Lung microvascular endothelial cell (primary cell): ENCODE data around the gene SUSD4. TPM values are rescaled to one million over a fixed set of nuclear protein-coding genes. Genes with fewer than 3 reads are reported as not detected.
"Not testable (repeated sequence)": the region's sequence is repeated elsewhere in the genome, so short reads cannot be mapped to it uniquely, and the experiment has no call there.

Source experiments
- DNase-seq, 2 donors: peaks; one replicate each; pipeline versions ENCODE4 v3.0.0 to v3.0.0-alpha.2; 2010; ENCODE audit warnings: low read depth in 2 of 2
- total RNA-seq: library from RNA; depleted of rRNA; stranded (reverse); fragments of >200 nt; gene quantifications from 2 replicates; pipeline ENCODE4 v1.2.1, GENCODE V29; 2014

The SUSD4 gene, protein sequence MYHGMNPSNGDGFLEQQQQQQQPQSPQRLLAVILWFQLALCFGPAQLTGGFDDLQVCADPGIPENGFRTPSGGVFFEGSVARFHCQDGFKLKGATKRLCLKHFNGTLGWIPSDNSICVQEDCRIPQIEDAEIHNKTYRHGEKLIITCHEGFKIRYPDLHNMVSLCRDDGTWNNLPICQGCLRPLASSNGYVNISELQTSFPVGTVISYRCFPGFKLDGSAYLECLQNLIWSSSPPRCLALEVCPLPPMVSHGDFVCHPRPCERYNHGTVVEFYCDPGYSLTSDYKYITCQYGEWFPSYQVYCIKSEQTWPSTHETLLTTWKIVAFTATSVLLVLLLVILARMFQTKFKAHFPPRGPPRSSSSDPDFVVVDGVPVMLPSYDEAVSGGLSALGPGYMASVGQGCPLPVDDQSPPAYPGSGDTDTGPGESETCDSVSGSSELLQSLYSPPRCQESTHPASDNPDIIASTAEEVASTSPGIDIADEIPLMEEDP
- total RNA-seq: 0.20 and 0.44 TPM in 2 replicates

DNA sequence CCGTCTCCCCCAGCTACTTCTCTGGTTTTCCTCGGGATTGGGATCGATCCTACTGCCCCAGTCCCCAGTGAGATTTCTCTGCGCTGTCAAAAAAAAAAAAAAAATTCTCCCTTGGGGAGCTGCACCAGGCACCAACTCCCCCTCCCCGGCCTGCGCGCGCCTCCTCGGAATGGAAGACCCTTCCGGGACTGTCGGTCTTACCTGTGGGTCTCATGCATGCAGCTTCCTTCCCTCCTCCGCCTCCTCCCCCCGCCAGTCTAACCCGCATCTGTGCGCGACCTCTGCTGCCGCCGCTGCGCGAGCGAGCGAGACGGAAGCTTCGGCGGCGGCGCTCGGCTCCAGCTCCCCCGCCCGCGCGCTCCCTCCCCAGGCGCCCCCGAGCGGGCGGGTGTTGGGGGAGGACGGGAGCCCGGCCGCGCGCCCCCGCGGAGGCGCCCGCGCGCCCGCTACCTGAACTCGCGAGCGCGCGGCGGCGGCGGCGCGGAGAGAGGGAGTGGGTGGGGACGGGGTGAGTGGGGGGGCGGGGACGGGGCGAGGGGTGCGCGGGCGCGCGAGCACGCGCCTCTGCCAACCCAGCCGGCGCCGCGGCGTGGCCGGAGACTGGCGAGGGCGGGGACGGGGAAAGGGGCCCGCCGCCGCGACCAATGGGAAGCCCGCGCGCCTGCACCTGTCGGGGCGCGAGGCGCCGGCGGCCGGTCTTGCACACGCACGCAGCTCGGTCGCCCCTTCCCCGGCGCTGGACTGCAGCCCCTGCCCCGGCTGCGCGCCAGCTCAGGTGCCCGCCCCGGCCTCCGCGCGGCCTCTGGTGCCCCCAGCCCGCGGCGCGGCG lies at the start of gene SUSD4:
Gene SUSD4 (minus strand): TSS at position 321 of the 829 bp plus-strand sequence. CDS start 751 bp downstream, outside the sequence.
- DNase-seq: peak in 1 of 2 donors; percentile 14

DNA sequence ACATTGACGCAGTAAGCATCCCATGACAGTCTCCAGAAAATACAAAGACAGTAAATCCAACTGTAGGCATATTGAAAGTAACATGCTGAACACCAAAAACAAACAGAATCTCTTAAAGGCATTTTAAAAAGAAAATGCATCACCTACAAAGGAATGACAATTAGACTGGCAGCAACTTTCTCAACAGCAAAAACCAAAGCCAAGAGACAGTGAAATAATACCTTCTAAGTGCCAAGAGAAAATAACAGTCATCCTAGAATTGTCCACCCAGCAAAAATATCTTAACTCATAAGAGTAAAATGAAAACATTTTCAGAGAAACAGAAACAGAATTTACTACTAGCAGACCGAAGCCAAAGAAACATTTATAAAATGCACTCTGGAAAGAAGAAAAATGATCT lies 49.2 kb upstream of the SUSD4 start:
- no peak for DNase-seq

DNA sequence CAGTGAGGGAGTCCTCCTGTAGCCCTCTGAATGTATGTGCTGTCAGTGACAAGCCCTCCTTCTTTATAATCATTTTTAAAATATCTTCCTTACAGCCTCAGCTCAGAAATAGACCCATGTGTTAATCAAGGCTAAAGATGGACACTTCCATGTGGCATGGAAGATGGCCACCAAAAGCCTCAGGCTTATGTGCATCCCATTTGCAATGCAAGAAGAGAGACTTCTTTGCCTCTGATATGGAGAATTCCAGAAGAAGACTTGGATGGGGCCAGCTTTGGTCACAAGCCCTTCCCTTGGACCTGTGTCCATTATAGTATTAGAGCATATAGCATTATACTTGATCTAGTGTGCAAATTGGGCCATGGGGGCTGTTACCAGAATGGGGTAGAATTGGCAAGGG lies 47.7 kb upstream of the SUSD4 start:
- DNase-seq: no peak

DNA sequence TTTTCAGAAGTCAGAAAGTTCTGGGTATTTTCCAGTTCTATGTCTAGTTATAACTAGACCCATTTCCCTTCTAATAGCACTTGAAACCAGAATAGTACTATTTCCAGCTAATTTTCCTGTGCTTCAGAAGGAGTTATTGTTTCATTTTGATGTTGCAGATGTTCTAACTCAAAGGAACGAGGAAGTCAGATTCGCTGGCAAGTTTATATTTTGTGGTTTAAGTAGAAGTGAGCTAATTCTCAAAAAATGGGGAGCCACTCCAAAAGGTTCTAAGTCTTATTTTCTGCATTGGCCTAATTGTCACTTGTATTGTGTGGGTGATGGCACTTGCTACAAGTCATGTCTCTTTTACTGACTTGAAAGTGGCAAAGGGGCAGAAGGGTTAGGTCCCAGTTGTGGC lies 47.3 kb upstream of the SUSD4 start:
- DNase-seq: no peak

DNA sequence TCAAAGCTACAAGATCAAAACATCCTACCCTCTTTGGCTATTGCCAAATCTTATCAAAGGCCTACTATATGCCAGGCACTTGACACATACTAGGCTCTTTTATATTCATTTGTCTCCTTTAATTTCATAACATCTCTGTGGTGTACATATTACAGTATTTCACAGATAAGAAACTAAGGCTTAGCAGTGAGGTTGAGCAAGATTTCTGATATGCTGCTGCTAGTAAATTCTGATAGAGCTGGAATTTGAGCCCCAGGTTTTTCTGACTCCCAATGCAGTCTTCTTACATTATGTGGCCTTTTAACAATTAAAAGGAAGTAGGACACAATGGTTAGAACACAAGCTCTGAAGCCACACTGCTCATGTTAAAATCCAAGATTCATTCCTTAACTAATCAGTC lies 46.1 kb upstream of the SUSD4 start:
- no peak for DNase-seq

DNA sequence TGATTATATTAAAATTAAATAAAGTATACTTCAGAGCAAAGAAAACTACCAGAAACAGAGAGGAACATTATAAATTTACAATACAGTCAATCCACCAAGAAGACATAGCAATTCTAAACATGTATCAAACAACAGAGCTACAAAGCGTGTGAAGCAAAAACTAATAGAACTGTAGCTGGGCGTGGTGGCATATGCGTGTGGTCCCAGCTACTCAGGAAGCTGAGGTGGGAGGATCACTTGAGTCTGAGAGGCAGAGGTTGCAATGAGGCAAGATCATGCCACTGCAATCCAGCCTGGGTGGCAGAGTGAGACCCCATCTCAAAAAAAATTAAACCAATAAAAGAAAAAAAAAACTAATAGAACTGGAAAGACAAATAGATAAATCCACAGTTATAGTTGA lies 41.5 kb upstream of the SUSD4 start:
- DNase-seq: no peak

DNA sequence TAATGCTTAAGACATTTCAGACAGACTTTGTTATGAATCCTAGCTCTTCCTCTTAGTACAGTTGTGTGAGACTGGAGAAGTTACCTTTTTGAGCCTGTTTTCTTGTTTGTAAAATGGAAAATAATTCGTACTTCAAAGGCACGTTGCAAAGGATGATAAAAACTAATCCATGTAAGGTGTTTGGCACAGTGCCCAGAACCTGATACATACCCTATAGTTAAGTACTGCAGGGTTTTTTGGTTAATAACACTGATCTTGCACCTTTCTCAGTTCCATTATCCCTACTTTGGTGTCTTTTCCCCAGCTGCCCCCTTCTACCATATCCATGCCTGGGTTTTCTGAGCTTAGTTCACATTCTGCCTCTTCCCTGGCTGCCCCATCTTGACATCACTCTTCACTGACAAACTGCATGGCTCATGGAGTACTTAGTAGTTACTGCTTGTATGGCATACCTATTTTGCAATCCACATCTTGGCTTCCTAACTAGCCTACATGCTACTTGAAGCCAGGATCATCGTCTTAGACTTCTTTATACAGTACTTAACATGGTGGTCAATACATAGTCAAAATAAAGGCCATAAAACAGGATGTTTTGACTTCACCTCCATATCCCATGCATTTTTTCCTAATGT lies 39.3 kb upstream of the SUSD4 start:
- DNase-seq: no peak

DNA sequence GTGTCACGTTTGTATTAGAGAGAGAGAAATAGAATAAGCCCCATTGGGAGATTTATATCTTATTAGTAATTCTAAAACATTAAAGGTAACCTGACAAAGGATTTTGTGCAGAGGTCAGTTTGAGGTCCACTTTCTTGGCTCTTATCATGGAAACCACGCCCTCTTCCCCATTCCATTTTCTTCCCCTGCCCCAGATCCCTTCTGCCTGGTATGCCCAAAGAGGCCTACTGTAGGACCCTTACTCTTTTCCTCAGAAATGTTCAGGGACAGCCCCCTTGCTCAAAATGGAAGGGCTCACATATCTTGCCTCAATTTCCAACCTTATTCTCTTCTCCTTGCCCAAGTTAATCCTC lies 38.8 kb upstream of the SUSD4 start:
- no peak for DNase-seq

DNA sequence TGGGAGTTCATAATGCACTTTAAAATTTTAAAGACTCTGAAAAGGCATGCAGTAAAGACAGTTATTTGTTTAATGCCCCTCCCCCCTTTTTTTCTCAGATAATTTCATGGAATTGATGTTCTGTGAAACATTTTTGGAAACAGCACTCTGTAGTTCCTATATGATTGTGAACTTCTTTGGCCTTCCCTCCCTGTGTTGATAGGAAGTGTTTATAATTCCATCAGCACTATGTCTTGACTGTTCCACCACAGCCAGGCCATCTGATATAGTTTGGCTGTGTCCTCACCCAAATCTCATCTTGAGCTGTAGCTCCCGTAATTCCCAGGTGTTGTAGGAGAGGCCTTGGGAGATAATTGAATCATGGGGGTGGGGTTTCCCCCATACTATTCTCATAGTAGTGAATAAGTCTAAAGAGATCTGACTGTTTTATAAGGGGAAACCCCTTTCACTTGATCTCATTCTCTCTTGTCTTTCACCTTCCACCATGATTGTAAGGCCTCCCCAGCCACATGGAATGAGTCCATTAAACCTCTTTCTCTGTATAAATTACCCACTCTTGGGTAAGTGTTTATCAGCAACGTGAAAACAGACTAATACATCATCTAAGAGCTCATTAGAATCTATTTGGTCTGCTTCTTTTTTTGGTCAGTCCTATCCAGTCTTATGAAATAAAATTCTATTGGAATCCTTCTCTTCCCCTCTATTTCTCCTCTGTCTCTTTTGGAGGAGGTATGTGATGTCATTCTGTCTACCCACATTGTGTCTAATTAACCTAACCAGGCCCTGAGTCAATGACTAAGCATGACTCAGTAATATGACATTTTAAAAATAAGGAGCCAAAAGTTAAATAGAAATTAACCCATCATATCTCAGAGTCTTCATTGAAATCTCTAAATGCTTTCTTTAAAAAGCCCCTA lies 38.2 kb upstream of the SUSD4 start:
- peak in 1 of 2 donors; percentile 64 for DNase-seq

DNA sequence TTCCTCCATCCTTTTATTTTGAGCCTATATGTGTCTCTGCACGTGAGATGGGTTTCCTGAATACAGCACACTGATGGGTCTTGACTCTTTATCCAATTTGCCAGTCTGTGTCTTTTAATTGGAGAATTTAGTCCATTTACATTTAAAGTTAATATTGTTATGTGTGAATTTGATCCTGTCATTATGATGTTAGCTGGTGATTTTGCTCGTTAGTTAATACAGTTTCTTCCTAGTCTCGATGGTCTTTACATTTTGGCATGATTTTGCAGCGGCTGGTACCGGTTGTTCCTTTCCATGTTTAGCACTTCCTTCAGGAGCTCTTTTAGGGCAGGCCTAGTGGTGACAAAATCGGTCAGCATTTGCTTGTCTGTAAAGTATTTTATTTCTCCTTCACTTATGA lies 35.4 kb upstream of the SUSD4 start:
- DNase-seq: not testable (repeated sequence)

DNA sequence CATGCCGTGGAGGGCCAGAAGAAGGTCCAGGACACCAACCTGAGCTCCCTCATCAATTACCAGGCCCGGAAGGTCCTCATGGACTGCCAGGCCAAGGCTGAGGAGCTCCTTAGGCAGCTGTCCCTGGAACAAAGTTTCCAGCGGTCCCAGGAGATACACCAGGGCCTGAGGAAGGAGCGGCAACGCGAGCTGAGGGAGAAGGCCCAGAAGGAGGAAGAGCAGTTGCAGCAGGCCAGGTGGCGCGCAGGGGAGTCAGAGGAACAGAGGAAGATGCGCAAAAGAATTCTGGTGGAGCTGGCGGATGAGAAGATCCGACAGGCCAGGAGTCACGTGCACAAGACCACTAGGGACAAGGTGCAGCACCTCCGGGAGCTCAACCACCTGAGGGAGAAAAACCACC lies 30.7 kb upstream of the SUSD4 start:
- no peak for DNase-seq

DNA sequence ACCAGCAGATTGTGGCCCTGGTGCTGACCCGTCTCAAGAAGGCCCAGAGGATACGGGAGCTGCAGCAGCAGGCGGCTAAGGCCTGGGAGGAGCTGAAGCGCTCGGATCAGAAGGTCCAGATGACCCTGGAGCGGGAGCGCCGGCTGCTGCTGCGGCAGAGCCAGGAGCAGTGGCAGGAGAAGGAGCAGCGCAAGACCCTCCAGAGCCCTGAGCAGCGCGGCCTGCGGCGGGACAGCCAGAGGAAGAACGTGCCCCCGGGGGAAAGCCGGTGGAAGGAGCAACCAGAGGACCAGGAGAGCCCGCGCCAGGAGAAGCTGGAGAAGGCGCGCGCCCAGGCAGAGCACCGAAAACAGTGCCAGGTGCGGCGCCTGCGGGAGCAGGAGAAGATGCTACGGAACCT lies 30.3 kb upstream of the SUSD4 start:
- DNase-seq: no peak

DNA sequence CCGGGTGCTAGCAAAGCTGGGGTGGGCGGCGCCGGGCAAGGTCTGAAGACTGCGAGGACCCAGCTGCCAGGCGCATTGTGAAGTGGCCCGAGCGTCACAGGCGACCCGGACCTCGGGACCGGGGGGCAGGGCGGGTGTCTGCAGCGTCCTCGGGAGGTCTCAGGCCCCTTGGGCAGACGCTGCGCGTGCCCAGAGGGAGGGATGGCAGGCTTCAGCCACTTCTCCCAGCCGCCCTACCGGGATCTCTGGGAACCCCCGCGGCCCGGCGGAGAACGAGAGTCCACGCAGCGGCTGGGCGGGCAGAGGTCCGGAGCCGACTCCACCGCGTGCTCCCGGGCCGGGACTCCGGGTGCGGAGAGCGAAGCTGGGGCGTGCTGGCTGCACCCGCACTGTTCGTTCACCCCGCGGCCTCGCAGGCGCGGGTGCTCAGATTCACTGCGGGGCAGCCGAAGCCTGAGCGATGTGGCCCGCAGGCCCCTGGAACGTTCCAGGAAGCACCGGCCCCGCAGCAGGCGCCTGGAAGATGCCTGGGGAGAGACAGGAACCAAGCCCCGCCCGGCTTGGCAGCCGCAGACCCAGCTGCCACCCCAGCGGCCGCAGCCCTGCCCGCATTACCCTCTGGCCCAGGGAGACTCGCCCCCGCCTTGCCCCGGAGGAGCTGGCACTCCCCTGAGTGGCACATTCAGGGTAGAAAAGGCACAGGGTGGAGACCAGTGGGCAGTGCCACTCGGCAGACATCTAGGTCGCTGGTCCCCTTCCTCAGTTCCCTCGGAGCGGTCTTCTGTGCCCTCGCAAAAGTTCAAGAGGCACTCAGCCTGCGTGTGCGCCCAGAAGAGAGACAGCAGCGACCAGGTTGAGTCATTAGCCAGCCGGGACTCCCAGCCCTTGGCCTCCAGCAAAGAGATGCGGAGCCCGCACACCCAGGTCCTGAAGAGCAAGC lies 29.6 kb upstream of the SUSD4 start, which contains the start of gene CCDC185:
Gene CCDC185 (plus strand): TSS at position 141 of the 940 bp plus-strand sequence. CDS start 61 bp downstream, at position 202.
- no peak for DNase-seq

DNA sequence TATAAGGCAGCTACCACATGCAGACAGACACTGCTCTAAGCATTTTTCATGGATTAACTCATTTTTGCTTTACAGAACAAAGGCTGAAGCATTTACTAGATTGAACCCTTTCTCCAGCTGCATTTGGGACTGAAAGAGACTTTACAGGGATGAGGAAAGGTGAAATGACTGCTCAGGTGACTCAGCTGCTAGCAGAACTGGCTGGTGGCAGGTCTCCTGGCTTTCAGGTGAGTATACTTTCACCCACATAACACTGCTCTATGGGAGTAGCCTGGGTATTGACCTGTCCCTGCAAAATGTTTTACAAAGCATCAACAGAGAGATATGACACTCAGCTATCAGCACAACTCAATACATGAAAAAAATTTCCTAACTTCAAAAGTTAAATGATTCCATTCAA lies 26.6 kb upstream of the SUSD4 start:
- DNase-seq: no peak

DNA sequence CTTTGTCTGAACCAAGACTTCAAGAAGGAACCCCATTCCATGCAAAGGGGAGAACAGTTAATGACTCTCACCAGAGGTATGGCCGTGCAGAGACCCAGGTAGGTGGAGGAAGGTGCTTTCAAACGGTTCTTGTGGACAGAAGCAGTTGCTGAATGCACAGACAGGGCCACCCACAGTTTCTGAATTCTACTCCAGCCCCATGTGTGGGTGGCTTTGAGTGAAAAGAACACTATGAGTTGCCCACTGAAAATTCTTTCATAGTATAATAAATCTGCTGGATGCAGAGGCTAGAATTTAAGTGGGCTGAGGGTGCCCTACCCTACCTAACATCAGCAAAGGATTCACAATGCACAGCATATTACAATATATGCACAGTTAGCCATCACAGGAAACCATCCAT lies 22.0 kb upstream of the SUSD4 start:
- DNase-seq: no peak

DNA sequence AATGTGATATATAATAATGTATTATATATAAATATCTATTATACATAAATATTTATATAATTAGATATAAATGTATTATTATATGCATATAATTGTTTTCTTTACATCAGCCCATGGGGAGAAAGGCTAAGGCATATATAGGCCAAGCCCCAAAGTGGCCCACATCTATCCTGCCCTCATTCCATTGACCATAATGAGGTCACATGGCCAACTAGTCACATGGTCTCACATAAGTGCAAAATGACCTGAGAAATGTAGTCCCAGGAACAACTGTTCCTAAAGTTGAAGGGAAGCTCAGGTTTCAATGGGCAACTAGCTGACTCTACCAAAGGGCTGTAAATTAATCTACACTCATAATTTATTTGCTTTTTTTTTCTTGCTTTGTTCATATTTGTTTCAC lies 14.8 kb upstream of the SUSD4 start:
- no peak for DNase-seq

DNA sequence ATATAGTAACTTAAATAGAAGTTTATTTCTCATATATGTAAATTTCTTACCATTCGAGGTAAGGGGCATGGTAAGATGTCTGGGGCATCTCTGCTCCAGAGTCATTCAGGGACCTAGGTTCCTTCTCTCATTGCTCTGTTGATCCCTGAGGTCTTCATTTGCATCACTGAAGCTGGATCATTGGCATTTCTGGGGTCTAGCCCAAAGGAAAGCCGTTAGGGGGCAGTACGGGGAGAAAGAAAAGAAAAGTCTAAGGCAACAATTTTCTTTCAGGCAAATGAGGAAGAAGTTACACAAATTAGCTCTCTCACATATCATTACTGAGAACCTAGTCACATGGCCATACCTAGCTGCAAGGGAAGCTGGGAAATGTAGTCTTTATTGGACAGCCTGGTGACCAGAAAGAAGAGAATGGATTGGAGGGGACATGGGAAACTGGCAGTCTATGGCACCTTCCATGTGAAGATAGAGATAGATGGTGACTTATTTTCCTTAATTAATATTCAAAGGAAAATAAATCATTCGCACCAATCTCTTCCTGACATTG lies 10.2 kb upstream of the SUSD4 start:
- no peak for DNase-seq

DNA sequence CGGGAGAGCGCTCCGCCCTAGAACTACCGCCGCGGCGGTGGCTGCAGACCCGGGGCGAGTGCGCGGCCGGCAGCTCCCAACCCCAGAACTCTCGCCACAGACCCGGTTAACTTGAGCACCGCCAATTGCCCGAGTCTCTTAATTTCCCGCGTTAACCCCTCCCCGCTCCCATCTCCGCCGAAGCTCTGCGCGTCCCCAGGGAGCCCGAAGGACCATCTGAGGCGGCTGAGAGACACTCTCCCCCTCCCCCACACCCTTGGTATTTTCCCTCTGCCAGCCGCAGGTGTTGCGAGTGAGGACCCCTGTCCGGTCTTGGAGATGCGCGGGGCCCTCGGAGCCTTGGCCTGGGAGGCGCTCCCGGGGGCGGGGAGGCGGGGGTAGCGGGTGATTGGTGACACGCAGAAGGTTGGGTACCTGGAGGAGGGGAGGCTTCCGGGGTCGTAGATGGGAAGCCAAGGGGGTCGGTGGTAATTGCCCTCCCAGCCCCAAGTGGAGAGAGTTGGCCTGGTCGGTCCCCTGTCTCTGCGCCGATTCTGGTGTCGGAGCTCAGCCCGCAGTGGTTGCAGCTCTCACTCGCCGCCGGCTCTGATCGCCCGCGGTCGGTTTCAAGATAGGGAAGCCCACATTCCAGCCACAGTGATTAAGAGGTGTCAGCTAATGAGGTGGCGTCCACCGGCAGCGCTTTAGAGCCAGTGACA lies 858 bp upstream of the SUSD4 start:
- DNase-seq: no peak
